ENCODE data around the gene COL5A3. TPM values are rescaled to one million over a fixed set of nuclear protein-coding genes. Genes with fewer than 3 reads are reported as not detected.

The COL5A3 gene
- total RNA-seq, 1 experiment from 2014 or later = not detected

- no TSS peak for BruUV-seq (replicated peaks)
- no peaks in the 10 kb centered on the region for H3K36me3 ChIP-seq (ENCODE audit: control insufficient read depth, insufficient read depth, low read length)
- TF ChIP-seq CTCF (IDR thresholded peaks at IDR 0.05; ENCODE audit: insufficient read depth in 1 of 2, low read depth in 1 of 2, low read length in 1 of 2, severe bottlenecking in 1 of 2, unreplicated experiment in 1 of 2) = no peak
- H3K4me1 Mint-ChIP-seq (ENCODE audit: low read depth, unreplicated experiment) = peaks cover 12% of the 10 kb centered on the region
- no peaks in the 10 kb centered on the region for H3K9me3 Mint-ChIP-seq (ENCODE audit: unreplicated experiment)
- H3K4me3 Mint-ChIP-seq (ENCODE audit: unreplicated experiment) = no peak overlapping the region
- H3K27ac Mint-ChIP-seq (ENCODE audit: unreplicated experiment) = no peak overlapping the region
- intact Hi-C loops (cut with micrococcal nuclease; ENCODE audit: unreplicated experiment) = no loop called here
- H3K27me3 ChIP-seq (replicated peaks; ENCODE audit: control insufficient read depth, insufficient read depth, low read length) = no peaks in the 10 kb centered on the region; the same call in none of the 2 replicates
- H3K9me3 ChIP-seq = no peaks in the 10 kb centered on the region
- H3K4me1 ChIP-seq = 0 out of 2 replicates have a peak, but pooled peaks cover 4% of the 10 kb centered on the region
- peaks cover 7% of the 10 kb centered on the region for H3K36me3 Mint-ChIP-seq (ENCODE audit: insufficient read depth, unreplicated experiment)
- POLR2A ChIA-PET = no interaction called here
- DNase-seq = no peak
- H3K4me3 ChIP-seq (ENCODE audit: low read depth, low read length) = no peak overlapping the region
- H3K27me3 Mint-ChIP-seq (ENCODE audit: insufficient read depth, unreplicated experiment) = peaks cover 25% of the 10 kb centered on the region
- CTCF ChIA-PET = no interaction called here
Measured at GRCh38 chr19:10010939-10011338, 635 bp upstream of the COL5A3 start.

GRCh38 chr19:10009714-10010224 lies 535 bp downstream of the COL5A3 start:
- Histone ChIP-seq H3K9me3 (no peaks in the 10 kb centered on the region), H3K36me3 (ENCODE audit: control insufficient read depth, insufficient read depth, low read length) (no peaks in the 10 kb centered on the region), H3K27me3 (replicated peaks; ENCODE audit: control insufficient read depth, insufficient read depth, low read length) (no peaks in the 10 kb centered on the region; the same call in none of the 2 replicates), H3K4me3 (ENCODE audit: low read depth, low read length) (no peak overlapping the region), H3K4me1 (0 out of 2 replicates have a peak, but pooled peaks cover 4% of the 10 kb centered on the region)
- intact Hi-C loops (cut with micrococcal nuclease; ENCODE audit: unreplicated experiment) = no loop called here
- Mint-ChIP-seq H3K9me3 (ENCODE audit: unreplicated experiment) (no peaks in the 10 kb centered on the region), H3K36me3 (ENCODE audit: insufficient read depth, unreplicated experiment) (peaks cover 7% of the 10 kb centered on the region), H3K4me1 (ENCODE audit: low read depth, unreplicated experiment) (peaks cover 12% of the 10 kb centered on the region), H3K27ac (ENCODE audit: unreplicated experiment) (no peak overlapping the region), H3K4me3 (ENCODE audit: unreplicated experiment) (peak overlapping the region; percentile 39), H3K27me3 (ENCODE audit: insufficient read depth, unreplicated experiment) (peaks cover 25% of the 10 kb centered on the region)
- CTCF ChIA-PET = interaction anchor here (0.6 kb wide), 1 partner anchor 63 kb away, joined by 5 read pairs; no protein-coding TSS in a partner anchor
- no peak for TF ChIP-seq CTCF (IDR thresholded peaks at IDR 0.05; ENCODE audit: insufficient read depth in 1 of 2, low read depth in 1 of 2, low read length in 1 of 2, severe bottlenecking in 1 of 2, unreplicated experiment in 1 of 2)
- BruUV-seq (replicated peaks) = no TSS peak
- POLR2A ChIA-PET = interaction anchor here (0.5 kb wide), 1 partner anchor 182 kb away, joined by 3 read pairs; the partner anchor contains the start of gene UBL5
- DNase-seq = no peak

GRCh38 chr19:10008184-10008765 lies 2.0 kb downstream of the COL5A3 start:
- Mint-ChIP-seq H3K4me3 (ENCODE audit: unreplicated experiment) (peak overlapping the region; percentile 20), H3K9me3 (ENCODE audit: unreplicated experiment) (no peaks in the 10 kb centered on the region), H3K36me3 (ENCODE audit: insufficient read depth, unreplicated experiment) (peaks cover 7% of the 10 kb centered on the region), H3K27me3 (ENCODE audit: insufficient read depth, unreplicated experiment) (peaks cover 22% of the 10 kb centered on the region), H3K27ac (ENCODE audit: unreplicated experiment) (no peak overlapping the region), H3K4me1 (ENCODE audit: low read depth, unreplicated experiment) (peaks cover 12% of the 10 kb centered on the region)
- no peak for DNase-seq
- no peaks in the 10 kb centered on the region for H3K36me3 ChIP-seq (ENCODE audit: control insufficient read depth, insufficient read depth, low read length)
- intact Hi-C loops (cut with micrococcal nuclease; ENCODE audit: unreplicated experiment) = no loop called here
- H3K9me3 ChIP-seq = no peaks in the 10 kb centered on the region
- ChIA-PET POLR2A (no interaction called here), CTCF (interaction anchor here (1.2 kb wide), 1 partner anchor 8 kb away, joined by 8 read pairs; no protein-coding TSS in a partner anchor)
- no TSS peak for BruUV-seq (replicated peaks)
- no peak for TF ChIP-seq CTCF (IDR thresholded peaks at IDR 0.05; ENCODE audit: insufficient read depth in 1 of 2, low read depth in 1 of 2, low read length in 1 of 2, severe bottlenecking in 1 of 2, unreplicated experiment in 1 of 2)
- H3K4me1 ChIP-seq = 0 out of 2 replicates have a peak, but pooled peaks cover 4% of the 10 kb centered on the region
- H3K4me3 ChIP-seq (ENCODE audit: low read depth, low read length) = no peak overlapping the region
- no peaks in the 10 kb centered on the region; the same call in none of the 2 replicates for H3K27me3 ChIP-seq (replicated peaks; ENCODE audit: control insufficient read depth, insufficient read depth, low read length)

Data from Caco-2 (cell line).